Myometrial cell (primary cell): ENCODE data around the gene C3orf80. TPM values are rescaled to one million over a fixed set of nuclear protein-coding genes. Genes with fewer than 3 reads are reported as not detected.

Source experiments
- total RNA-seq: library from RNA; depleted of rRNA; stranded (reverse); fragments of >200 nt; gene quantifications from 2 replicates; pipeline ENCODE4 v1.2.3, GENCODE V29; 2015

The C3orf80 gene
- not detected in 2 replicates for total RNA-seq

DNA sequence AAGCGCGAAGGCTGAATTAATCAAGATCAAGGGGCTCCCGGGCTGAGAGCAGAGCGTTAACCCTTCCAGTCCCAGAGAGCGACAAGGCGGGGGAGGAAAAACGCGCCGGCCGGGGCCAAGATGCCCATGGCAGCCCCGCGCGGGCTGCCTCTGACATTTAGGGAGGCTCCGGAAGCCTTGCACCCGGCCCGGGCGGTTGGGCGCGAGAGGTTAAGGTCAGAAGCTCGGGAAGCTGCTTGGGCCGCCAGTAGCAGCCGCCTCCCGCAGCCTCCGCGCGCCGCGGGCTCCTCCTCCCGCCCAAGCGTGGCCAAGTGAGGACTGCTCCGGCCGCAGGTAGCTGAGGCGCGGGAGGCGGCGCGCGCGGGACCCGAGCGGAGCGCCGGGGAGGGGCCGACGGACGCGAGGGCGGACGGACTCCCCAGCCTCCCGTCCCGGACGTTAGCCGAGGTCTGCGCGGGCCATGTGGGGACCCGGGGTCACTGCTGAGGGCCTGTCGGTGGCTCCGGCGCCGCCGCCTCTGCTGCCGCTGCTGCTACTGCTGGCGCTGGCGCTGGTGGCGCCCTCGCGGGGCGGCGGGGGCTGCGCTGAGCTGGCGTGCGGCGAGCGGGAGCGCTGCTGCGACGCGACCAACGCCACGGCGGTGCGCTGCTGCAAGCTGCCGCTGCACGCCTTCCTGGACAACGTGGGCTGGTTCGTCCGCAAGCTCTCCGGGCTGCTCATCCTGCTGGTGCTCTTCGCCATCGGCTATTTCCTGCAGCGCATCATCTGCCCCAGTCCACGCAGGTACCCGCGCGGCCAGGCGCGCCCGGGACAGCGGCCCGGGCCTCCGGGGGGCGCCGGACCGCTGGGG, at the start of gene C3orf80:
TSS of gene C3orf80 (plus strand) at position 247 of the 850 bp plus-strand sequence. CDS start at position 461, 214 bp downstream.

Other genes with a start within 250 kb of the C3orf80 start
- gene IL12A, start 236.6 kb upstream of the C3orf80 start, total RNA-seq, result 1.2 and 1.7 TPM in 2 replicates
- 47.3 and 56.8 TPM in 2 replicates for gene IFT80, start 173.8 kb downstream of the C3orf80 start, total RNA-seq
- gene SMC4, start 174.2 kb downstream of the C3orf80 start, total RNA-seq, result 45.5 and 48.7 TPM in 2 replicates
- gene TRIM59, start 224.4 kb downstream of the C3orf80 start, total RNA-seq, result 26.8 and 35.1 TPM in 2 replicates